Skin of body (tissue), 2 donors: Measurements from ENCODE around the gene SRR. TPM values are rescaled to one million over a fixed set of nuclear protein-coding genes. Genes with fewer than 3 reads are reported as not detected.
"Not testable (repeated sequence)": the region's sequence is repeated elsewhere in the genome, so short reads cannot be mapped to it uniquely, and the experiment has no call there.

Experiments
- DNase-seq: peaks from one replicate; lab custom pipeline; 2025; lab: John Stamatoyannopoulos, UW
- total RNA-seq: library from RNA; depleted of rRNA; stranded (reverse); fragments of >200 nt; gene quantifications from one replicate; pipeline ENCODE4 v1.2.3, GENCODE V29; 2014

The SRR gene, protein sequence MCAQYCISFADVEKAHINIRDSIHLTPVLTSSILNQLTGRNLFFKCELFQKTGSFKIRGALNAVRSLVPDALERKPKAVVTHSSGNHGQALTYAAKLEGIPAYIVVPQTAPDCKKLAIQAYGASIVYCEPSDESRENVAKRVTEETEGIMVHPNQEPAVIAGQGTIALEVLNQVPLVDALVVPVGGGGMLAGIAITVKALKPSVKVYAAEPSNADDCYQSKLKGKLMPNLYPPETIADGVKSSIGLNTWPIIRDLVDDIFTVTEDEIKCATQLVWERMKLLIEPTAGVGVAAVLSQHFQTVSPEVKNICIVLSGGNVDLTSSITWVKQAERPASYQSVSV
- total RNA-seq = 12.1 TPM

- peak; percentile 87 for DNase-seq
These were observed at the start of gene SRR, which contains the start of gene SMG6 for GRCh38 chr17:2303204-2304188. TSS of gene SRR (plus strand) at chr17:2303950. CDS start at chr17:2315561, 11,611 bp downstream. TSS of gene SMG6 (minus strand) at chr17:2303785. CDS start at chr17:2303720, 65 bp downstream.

GRCh38 chr17:2258830-2259229, 44.9 kb upstream of the SRR start:
- not testable (repeated sequence) for DNase-seq

GRCh38 chr17:2259769-2260536, 43.8 kb upstream of the SRR start:
- DNase-seq = no peak

DNA sequence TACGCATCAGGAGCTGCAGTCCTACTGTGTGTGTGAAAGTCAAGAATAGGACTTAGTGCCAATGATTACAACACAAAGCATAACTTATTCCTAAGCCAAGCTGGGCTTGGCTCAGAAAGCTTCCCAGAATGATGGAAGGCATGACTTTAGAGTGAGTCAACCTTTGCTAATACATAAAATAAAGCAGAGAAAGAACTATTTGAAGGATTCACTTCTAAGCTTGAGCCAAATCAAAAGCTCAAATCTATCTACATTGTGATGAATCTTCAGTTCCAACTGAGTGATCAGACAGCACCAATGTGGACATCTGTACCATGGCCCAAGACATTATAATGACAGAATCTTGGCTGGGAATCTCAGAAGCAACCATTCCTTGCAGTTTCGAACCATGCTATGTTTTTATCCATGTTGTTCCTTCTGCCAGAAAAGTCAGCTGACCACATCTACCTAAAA, 41.6 kb upstream of the SRR start:
- no peak for DNase-seq

- DNase-seq = no peak
These were observed 40.3 kb upstream of the SRR start for GRCh38 chr17:2263183-2264066.

DNA sequence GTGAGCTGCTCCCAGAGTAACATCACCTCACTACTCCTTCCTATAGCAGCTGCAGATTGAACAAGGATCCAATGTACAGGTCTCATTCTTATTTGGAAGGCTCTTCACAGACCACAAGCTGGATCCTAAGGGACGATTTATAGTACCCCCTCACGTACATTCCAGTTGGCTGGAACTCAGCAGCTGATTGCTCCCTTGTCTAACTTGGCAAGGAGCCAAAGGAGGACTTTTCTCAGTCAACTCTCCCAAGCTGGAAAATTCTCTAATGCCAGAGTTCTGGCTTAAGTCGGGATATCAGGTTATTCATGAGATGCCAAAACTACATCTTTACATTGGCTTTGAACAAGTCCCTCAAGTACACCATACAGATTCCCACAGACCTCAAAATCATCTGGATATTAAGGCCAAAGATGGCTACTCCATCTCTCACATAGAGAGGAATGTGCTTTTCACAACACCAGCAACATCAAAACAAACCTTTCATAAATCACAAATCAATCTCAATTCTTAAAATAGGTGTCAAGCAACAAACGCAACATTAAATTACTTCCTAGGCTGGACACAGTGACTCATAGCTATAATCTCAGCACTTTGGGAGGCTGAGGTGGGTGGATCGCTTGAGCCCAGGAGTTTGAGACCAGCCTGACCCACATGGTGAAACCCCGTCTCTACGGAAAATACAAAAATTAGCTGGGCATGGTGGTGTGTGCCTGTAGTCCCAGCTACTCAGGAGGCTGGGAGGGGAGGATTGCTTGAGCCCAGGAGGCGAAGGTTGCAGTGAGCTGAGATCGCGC, 39.5 kb upstream of the SRR start:
- DNase-seq = no peak

DNA sequence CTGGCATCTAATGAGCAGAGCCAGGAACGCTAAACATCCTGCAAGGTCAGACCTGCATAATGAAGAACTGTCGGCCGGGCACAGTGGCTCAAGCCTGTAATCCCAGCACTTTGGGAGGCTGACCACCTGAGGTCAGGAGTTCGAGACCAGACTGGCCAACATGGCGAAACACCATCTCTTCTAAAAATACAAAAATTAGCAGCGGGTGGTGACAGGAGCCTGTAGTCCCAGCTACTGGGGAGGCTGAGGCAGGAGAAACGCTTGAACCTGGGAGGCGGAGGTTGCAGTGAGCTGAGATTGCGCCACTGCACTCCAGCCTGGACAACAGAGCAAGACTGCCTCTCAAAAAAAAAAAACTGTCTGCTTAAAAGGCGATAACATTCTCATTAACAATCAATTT, 38.6 kb upstream of the SRR start:
- not testable (repeated sequence) for DNase-seq

GRCh38 chr17:2266045-2266864, 37.5 kb upstream of the SRR start:
- DNase-seq = no peak

GRCh38 chr17:2266865-2267228, 36.9 kb upstream of the SRR start:
- no peak for DNase-seq

DNA sequence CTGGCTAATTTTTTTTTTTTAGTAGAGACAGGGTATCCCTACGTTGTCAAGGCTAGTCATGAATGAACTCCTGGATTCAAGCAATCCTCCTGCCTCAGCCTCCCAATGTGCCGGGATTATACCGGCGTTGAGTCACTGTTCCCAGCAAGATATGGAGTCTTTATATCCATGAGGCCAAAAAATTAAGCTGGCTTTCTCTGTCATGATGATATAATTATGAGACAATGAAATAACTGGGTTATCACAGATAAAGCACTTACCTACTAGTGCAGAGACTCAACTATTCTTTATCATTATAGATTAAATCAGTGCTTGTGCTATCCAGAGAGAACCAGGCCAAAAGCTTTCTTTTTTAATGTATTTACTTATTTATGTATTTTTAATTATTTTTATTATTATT, 36.4 kb upstream of the SRR start:
- no peak for DNase-seq

DNA sequence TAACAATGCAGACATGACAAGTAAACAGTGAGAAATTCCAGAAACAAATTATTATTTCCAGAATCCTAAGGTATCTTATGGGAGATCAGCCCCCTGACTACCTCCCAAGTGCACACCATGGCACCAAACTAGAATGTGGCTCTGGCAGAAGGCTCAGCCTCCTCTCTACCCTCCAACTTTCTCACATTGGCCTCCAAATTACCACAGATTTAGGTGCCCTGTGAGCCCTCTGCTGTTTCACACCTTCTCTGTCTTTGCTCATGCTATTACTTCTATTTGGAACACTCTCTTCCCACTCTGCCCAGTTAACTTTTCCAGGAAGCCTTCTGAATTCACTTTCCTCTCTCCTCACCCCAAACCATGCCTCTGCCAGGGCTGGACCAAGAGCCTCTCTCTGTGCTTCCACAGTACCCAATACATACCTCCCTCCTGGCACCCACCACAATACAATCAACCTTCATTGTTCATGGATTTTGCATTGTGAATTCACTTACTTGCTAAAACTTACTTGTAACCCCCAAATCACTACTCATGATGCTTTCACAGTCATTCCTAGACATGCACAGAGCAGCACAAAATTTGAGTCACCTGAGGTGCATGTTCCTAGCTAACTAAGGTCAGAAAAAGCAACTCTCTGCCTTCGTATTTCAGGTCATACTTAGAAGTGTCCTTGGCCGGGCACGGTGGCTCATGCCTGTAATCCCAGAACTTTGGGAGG, 31.6 kb upstream of the SRR start:
- no peak for DNase-seq

- DNase-seq = no peak
These were observed 29.3 kb upstream of the SRR start for GRCh38 chr17:2274414-2274813.

GRCh38 chr17:2275722-2276121, 28.0 kb upstream of the SRR start:
- DNase-seq = no peak

DNA sequence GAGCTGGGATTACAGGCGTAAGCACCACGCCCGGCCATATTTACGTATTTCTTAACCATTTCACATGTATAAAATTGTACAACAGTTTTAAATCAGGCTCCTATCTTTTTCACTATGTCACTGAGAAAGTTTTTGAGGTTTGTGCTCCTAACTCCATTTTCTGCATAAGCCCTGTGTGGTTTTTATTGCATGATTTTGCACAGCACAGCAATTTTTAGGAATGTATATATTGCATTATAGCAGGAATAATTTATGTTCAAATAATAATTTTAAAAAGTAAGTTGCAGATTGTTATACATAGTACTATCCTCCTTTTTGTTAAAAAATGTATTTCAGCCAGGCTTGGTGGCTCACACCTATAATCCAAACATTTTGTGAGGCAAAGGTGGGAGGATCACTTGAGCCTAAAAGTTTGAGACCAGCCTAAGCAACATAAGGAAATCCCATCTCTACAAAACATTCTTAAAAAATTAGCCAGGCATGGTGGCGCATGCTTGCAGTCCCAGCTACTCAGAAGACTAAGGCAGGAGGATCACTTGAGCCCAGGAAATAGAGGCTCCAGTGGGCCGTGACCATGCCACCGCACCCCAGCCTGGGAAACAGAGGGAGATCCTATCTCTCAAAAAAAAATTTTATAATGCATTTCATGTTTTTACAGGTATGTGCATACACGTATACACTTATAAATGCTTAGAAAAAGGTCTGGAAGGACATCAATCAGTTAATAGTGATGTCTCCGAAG, 26.1 kb upstream of the SRR start:
- DNase-seq = no peak

DNA sequence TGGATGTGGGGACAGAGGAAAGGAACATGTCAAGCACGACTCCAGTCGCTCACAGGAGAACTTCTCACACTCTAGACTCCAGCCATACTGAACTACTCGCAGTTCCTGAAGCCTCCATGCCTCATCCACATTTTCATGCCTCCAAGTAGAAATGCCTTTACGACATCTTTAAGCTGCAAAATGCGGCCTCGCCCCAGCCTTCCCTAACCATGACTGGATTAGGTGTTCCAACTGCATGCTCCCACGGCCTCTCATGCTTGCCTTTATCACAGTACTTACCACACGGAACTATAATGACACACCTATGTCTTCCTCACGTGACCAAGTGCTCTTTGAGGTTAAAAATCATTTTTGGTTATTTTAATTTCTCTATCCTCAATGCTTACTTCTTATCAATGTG, 24.0 kb upstream of the SRR start:
- DNase-seq = no peak

DNA sequence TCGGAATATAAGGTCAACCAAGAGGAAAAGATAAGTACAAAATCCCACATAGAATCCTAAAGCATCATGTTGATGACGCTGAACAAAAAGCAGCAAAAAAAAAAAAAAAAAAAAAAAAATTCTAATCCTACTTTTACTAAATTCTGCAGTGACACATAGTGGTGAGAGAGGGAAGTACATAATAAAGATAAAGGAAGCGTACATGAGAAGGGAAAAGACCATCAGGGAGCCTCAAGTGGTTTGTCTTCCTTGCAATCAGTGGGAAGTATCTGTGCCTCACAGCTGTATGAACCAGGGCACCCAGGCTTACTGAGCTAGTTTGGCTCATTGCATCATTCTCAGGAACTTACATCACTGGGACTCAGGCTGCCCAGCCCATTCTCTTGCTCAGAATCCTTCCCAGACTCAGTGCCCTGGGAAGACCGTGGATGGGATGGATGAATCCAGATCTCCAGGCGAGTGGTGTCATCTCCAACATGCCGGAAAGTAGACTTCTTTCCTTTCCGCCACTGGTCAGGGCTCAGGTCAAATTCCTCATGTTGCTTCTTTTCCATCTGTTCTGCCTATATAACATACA, 21.4 kb upstream of the SRR start:
- DNase-seq = peak; percentile 52

GRCh38 chr17:2283302-2283701, 20.4 kb upstream of the SRR start:
- no peak for DNase-seq
